Trophoblast cell (in vitro differentiated cells and primary cell): Measurements from ENCODE around the gene CYP2B6.

ENCODE experiments used
- DNase-seq, 2 donors: peaks; one replicate each; pipeline ENCODE4 v3.0.0-alpha.2; 2016
- H2AFZ ChIP-seq: 2 replicates; pipeline ENCODE4 v1.6.1; 2013; ENCODE audit warnings: low read length, moderate library complexity, mild to moderate bottlenecking; ENCODE audit not compliant: insufficient read depth, poor library complexity
- H2AK5ac ChIP-seq: 2 replicates; pipeline ENCODE4 v1.6.1; 2013; ENCODE audit warnings: mild to moderate bottlenecking, low read length
- H2BK120ac ChIP-seq: 2 replicates; pipeline ENCODE4 v1.6.1; 2013; ENCODE audit warnings: low read length, mild to moderate bottlenecking, moderate library complexity; ENCODE audit not compliant: insufficient read depth, poor library complexity
- H2BK12ac ChIP-seq: 2 replicates; pipeline ENCODE4 v1.6.1; 2013; ENCODE audit warnings: mild to moderate bottlenecking, low read length, moderate library complexity
- H2BK5ac ChIP-seq: 2 replicates; pipeline ENCODE4 v1.6.1; 2013; ENCODE audit warnings: low read length, low read depth, moderate library complexity, mild to moderate bottlenecking; ENCODE audit not compliant: poor library complexity
- H3K14ac ChIP-seq: 2 replicates; pipeline ENCODE4 v1.6.1; 2013; ENCODE audit warnings: mild to moderate bottlenecking, low read length
- H3K18ac ChIP-seq: 2 replicates; pipeline ENCODE4 v1.6.1; 2013; ENCODE audit warnings: mild to moderate bottlenecking, low read length
- H3K23ac ChIP-seq: 2 replicates; pipeline ENCODE4 v1.6.1; 2013; ENCODE audit warnings: low read length
- H3K27ac ChIP-seq: 2 replicates; pipeline ENCODE4 v1.5.1; 2013; ENCODE audit warnings: low read depth, mild to moderate bottlenecking, inconsistent platforms, low read length, moderate library complexity
- H3K27me3 ChIP-seq: 2 replicates; pipeline ENCODE4 v1.6.1; 2013; ENCODE audit warnings: inconsistent platforms, mild to moderate bottlenecking, low read length, moderate library complexity; ENCODE audit not compliant: insufficient read depth
- H3K36me3 ChIP-seq, 2 experiments: 1 replicate in 1 of 2; 2 replicates in 1 of 2; pipeline ENCODE4 v1.6.1; 2013; ENCODE audit warnings: low read length in 2 of 2, mild to moderate bottlenecking in 2 of 2, moderate library complexity in 1 of 2; ENCODE audit not compliant: insufficient read depth in 2 of 2, control insufficient read depth in 1 of 2
- H3K4ac ChIP-seq: 2 replicates; pipeline ENCODE4 v1.6.1; 2013; ENCODE audit warnings: low read depth, mild to moderate bottlenecking, low read length, moderate library complexity
- H3K4me1 ChIP-seq, 2 experiments: 1 replicate in 1 of 2; 2 replicates in 1 of 2; pipeline ENCODE4 v1.6.1; 2013; ENCODE audit warnings: low read length in 2 of 2, mild to moderate bottlenecking in 2 of 2, moderate library complexity in 1 of 2; ENCODE audit not compliant: insufficient read depth in 2 of 2, control insufficient read depth in 1 of 2
- H3K4me2 ChIP-seq: 2 replicates; pipeline ENCODE4 v1.6.1; 2013; ENCODE audit warnings: inconsistent platforms, mild to moderate bottlenecking, low read length, moderate library complexity
- H3K4me3 ChIP-seq: 2 replicates; pipeline ENCODE4 v1.5.1; 2013; ENCODE audit warnings: mild to moderate bottlenecking, low read depth, low read length, inconsistent platforms
- H3K79me1 ChIP-seq: one replicate; pipeline ENCODE4 v1.6.1; 2013; ENCODE audit warnings: low read length
- H3K79me2 ChIP-seq: 2 replicates; pipeline ENCODE4 v1.6.1; 2013; ENCODE audit warnings: low read length, mild to moderate bottlenecking; ENCODE audit not compliant: control insufficient read depth, insufficient read depth, poor library complexity
- H3K9ac ChIP-seq: 2 replicates; pipeline ENCODE4 v1.6.1; 2013; ENCODE audit warnings: mild to moderate bottlenecking, low read length
- H3K9me3 ChIP-seq: 2 replicates; pipeline ENCODE4 v1.6.1; 2013; ENCODE audit warnings: low read depth, mild to moderate bottlenecking, control low read depth, inconsistent platforms, low read length; ENCODE audit not compliant: insufficient read depth
- H4K12ac ChIP-seq: 2 replicates; pipeline ENCODE4 v1.6.1; 2013; ENCODE audit warnings: low read depth, mild to moderate bottlenecking, low read length, moderate library complexity
- H4K8ac ChIP-seq: 2 replicates; pipeline ENCODE4 v1.6.1; 2013; ENCODE audit warnings: low read depth, mild to moderate bottlenecking, low read length, moderate library complexity
- H4K91ac ChIP-seq: one replicate; pipeline ENCODE4 v1.6.1; 2013; ENCODE audit warnings: low read depth, mild to moderate bottlenecking, low read length, moderate library complexity
- WGBS: extraction: QIAGEN DNeasy Blood & Tissue Kit; methylation state at CpG from one replicate; pipeline ENCODE4 v1.1.7; 2013; ENCODE audit warnings: missing lambda C conversion rate; ENCODE audit not compliant: insufficient read length, insufficient coverage; ENCODE audit errors: extremely low coverage; 5-methylcytosine and 5-hydroxymethylcytosine counted together

Gene CYP2B6

GRCh38 chr19:41023193-41023592 lies 32.1 kb downstream of the CYP2B6 start:
- Histone ChIP-seq H3K4me3 (no peak overlapping the region), H3K9ac (no peak overlapping the region), H4K8ac (no peak overlapping the region), H2BK120ac (no peak overlapping the region), H3K9me3 (no peaks in the 10 kb centered on the region), H3K4ac (no peak overlapping the region), H3K79me2 (no peaks in the 10 kb centered on the region), H3K4me1 (no peaks in the 10 kb centered on the region), H4K12ac (no peak overlapping the region), H3K27me3 (no peaks in the 10 kb centered on the region), H3K4me2 (no peak overlapping the region), H3K18ac (no peak overlapping the region), H3K23ac (no peak overlapping the region), H3K14ac (no peak overlapping the region), H2AK5ac (no peak overlapping the region), H3K79me1 (no peaks in the 10 kb centered on the region), H4K91ac (no peak overlapping the region), H2AFZ (no peak overlapping the region), H3K36me3 (no peaks in the 10 kb centered on the region), H2BK5ac (no peak overlapping the region), H3K27ac (no peak overlapping the region), H2BK12ac (no peak overlapping the region)
- WGBS, result no CpG with 5 or more reads among the region's 2 CpGs
- DNase-seq, result no peak

GRCh38 chr19:41025411-41025810 lies 34.3 kb downstream of the CYP2B6 start:
- Histone ChIP-seq H3K27ac (no peak overlapping the region), H3K9me3 (no peaks in the 10 kb centered on the region), H3K9ac (no peak overlapping the region), H4K12ac (no peak overlapping the region), H3K14ac (no peak overlapping the region), H4K8ac (no peak overlapping the region), H2AK5ac (no peak overlapping the region), H3K4me3 (no peak overlapping the region), H3K36me3 (no peaks in the 10 kb centered on the region), H3K79me2 (no peaks in the 10 kb centered on the region), H3K18ac (no peak overlapping the region), H3K23ac (no peak overlapping the region), H3K4me1 (no peaks in the 10 kb centered on the region), H3K4me2 (no peak overlapping the region), H3K79me1 (no peaks in the 10 kb centered on the region), H2BK5ac (no peak overlapping the region), H3K4ac (no peak overlapping the region), H4K91ac (no peak overlapping the region), H2BK12ac (no peak overlapping the region), H2BK120ac (no peak overlapping the region), H3K27me3 (no peaks in the 10 kb centered on the region), H2AFZ (no peak overlapping the region)
- WGBS, result no CpG with 5 or more reads among the region's 9 CpGs
- DNase-seq, result no peak

DNA sequence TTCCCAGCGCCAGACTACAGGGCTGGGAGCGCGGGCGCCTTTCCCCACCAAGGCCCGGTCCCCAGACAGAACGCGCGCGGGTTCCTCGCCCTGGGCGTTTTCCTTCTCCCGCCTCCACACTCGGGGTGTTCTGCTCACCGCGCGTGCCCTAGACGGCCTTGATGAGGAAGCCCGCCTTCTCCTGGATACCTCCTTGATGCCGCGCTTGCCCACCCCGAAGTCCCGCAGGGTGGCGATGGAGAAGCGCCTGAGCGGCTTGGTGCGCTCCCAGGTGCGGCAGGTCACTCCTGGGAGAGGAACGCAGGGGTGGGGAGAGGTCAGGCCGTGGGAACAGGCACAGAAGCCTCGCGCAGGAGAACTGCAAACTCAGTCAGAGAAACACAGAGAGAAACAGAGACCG lies 34.8 kb downstream of the CYP2B6 start:
- H4K8ac ChIP-seq, result no peak overlapping the region
- no peak overlapping the region for H4K91ac ChIP-seq
- no peak overlapping the region for H3K14ac ChIP-seq
- H2BK12ac ChIP-seq, result no peak overlapping the region
- WGBS, result no CpG with 5 or more reads among the region's 32 CpGs
- no peaks in the 10 kb centered on the region for H3K27me3 ChIP-seq
- H2AFZ ChIP-seq, result no peak overlapping the region
- no peak overlapping the region for H3K27ac ChIP-seq
- no peaks in the 10 kb centered on the region for H3K9me3 ChIP-seq
- no peak overlapping the region for H2BK5ac ChIP-seq
- no peak overlapping the region for H3K4ac ChIP-seq
- H2BK120ac ChIP-seq, result no peak overlapping the region
- no peak overlapping the region for H3K23ac ChIP-seq
- H3K79me2 ChIP-seq, result no peaks in the 10 kb centered on the region
- H2AK5ac ChIP-seq, result no peak overlapping the region
- no peak overlapping the region for H4K12ac ChIP-seq
- no peak overlapping the region for H3K4me2 ChIP-seq
- peaks cover under 1 to 1% of the 10 kb centered on the region in 2 experiments for H3K4me1 ChIP-seq
- no peak overlapping the region for H3K9ac ChIP-seq
- no peaks in the 10 kb centered on the region for H3K36me3 ChIP-seq
- no peak overlapping the region for H3K18ac ChIP-seq
- DNase-seq, result no peak
- no peaks in the 10 kb centered on the region for H3K79me1 ChIP-seq
- H3K4me3 ChIP-seq, result no peak overlapping the region

DNA sequence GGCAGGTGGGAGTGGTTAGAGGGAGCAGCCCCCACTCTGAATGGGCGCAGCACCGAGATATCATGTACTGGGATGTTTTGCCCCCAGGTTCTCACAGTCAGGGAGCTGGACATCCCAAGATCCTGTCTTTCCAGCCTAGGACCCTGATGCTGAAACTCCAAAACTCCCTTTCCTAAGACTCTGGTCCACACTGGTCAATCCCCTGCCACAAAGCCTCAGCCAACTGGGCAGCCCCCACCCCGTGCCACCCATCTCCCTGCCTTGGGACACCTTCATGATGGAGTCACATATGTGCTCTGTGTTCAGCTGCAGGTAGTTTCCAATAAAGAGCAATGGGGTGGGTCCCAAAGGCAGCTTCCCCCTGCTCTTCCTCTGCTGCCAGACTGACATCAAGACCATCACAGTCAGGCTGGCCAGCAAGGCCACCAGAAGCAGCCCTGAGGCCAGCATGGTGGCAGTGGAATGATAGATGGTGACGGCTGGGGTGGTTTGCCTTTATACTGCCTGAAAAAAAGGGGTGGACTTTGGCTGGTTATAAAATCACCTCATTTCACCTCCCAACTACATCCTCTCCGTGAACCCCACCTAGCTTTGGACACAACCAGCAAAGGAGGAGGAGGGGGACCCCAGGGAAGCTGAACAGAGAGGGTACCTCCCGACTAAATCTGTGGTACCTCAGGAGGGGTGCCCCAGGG lies 36.3 kb downstream of the CYP2B6 start:
- H3K23ac ChIP-seq, result no peak overlapping the region
- no peak overlapping the region for H3K27ac ChIP-seq
- H3K79me2 ChIP-seq, result no peaks in the 10 kb centered on the region
- H4K91ac ChIP-seq, result no peak overlapping the region
- no peaks in the 10 kb centered on the region for H3K9me3 ChIP-seq
- peaks cover 8 to 10% of the 10 kb centered on the region in 2 experiments for H3K4me1 ChIP-seq
- no peak overlapping the region for H2AFZ ChIP-seq
- peaks cover 3% of the 10 kb centered on the region for H3K79me1 ChIP-seq
- no peak for DNase-seq
- no peak overlapping the region for H2BK5ac ChIP-seq
- no peaks in the 10 kb centered on the region for H3K36me3 ChIP-seq
- H2BK120ac ChIP-seq, result no peak overlapping the region
- H3K4me3 ChIP-seq, result no peak overlapping the region
- H2BK12ac ChIP-seq, result no peak overlapping the region
- H3K18ac ChIP-seq, result no peak overlapping the region
- H3K14ac ChIP-seq, result no peak overlapping the region
- no peak overlapping the region for H3K4ac ChIP-seq
- no peaks in the 10 kb centered on the region for H3K27me3 ChIP-seq
- no peak overlapping the region for H3K9ac ChIP-seq
- no peak overlapping the region for H2AK5ac ChIP-seq
- WGBS, result no CpG with 5 or more reads among the region's 6 CpGs
- H4K12ac ChIP-seq, result no peak overlapping the region
- no peak overlapping the region for H3K4me2 ChIP-seq
- no peak overlapping the region for H4K8ac ChIP-seq
